ENCODE measurements around the gene MYH16. TPM values are rescaled to one million over a fixed set of nuclear protein-coding genes. Genes with fewer than 3 reads are reported as not detected.
"Not testable (repeated sequence)": the region's sequence is repeated elsewhere in the genome, so short reads cannot be mapped to it uniquely, and the experiment has no call there.

Gene MYH16
- total RNA-seq, 1 experiment from 2014 or later: not detected

DNA sequence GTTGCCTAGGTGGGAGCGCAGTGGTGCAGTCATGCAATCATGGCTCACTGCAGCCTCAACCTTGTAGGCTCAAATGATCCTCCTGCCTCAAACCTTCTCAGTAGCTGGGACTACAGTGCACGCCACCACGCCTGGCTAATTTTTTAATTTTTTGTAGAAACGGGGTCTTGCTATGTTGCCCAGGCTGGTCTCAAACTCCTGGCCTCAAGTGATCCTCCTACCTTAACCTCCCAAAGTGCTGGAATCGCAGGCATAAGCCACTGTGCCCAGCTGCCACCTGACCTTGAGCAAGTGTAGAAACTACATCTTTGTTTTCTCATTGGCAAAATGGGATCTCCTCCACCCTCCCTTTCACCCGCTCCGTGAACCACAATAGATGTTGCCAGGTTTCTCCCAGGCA lies 15.0 kb upstream of the MYH16 start:
- DNase-seq (ENCODE audit: low read depth): no peak

- DNase-seq (ENCODE audit: low read depth): no peak
Measured at GRCh38 chr7:99258501-99258900, 14.1 kb upstream of the MYH16 start.

- DNase-seq (ENCODE audit: low read depth): no peak
Measured at GRCh38 chr7:99260395-99260794, 12.2 kb upstream of the MYH16 start.

DNA sequence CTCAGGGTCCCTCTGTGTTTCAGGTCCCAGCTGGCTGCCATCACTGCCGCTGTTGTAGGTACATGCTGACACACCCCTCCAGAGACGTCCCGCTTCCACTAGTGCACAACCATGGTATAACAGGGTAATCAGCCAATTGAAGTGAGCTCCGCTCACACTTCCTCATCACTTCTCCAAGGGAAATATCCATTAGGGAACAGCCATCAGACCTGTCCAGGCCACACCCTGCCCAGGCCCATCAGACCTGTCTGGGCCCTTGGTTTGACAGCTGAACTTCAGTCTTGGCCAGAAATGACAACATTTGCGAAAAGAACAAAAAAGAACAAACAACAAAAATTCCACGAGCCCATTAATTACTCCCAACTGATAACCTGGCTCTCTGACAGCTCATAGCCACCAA lies 11.0 kb upstream of the MYH16 start:
- DNase-seq (ENCODE audit: low read depth): no peak

DNA sequence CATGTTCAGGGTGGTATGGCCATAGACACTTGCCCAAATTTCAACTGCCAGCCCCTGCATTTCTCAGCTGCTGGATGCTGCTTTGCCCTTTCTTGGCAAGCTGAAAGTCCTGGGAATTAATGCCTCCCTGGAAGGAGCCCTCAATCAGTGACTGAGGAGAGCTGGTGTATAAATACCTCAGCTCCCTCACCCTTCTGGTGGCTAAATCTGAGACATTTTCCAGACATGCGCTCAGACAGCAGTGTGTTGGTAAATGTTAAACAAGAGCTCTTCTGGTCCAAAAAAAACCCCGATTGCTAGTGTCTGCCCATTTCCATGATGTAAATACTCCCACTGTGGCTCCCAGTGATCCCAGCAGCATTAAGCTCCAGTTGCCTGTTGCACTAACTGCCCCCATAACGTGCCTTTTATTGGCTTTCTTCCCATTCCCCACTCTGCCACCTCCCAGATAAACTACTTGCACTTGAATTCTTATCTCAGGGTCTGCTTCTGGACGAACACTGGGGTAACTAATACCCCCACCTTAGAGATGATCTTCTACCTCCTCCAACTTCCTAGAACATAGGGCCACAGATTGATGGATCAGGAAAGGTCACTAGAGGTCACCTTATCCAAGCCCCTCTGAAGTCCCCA lies 6.7 kb upstream of the MYH16 start:
- no peak for DNase-seq (ENCODE audit: low read depth)

- peak; percentile 93 for DNase-seq (ENCODE audit: low read depth)
Measured at GRCh38 chr7:99267481-99267840, 5.2 kb upstream of the MYH16 start.

GRCh38 chr7:99267841-99268576 lies 4.6 kb upstream of the MYH16 start:
- peak; percentile 66 for DNase-seq (ENCODE audit: low read depth)

GRCh38 chr7:99268577-99268908 lies 4.1 kb upstream of the MYH16 start:
- DNase-seq (ENCODE audit: low read depth): no peak

- no peak for DNase-seq (ENCODE audit: low read depth)
Measured at GRCh38 chr7:99270702-99271101, 1.9 kb upstream of the MYH16 start.

- not testable (repeated sequence) for DNase-seq (ENCODE audit: low read depth)
Measured at GRCh38 chr7:99273561-99273960, 922 bp downstream of the MYH16 start.

- DNase-seq (ENCODE audit: low read depth): not testable (repeated sequence)
Measured at GRCh38 chr7:99274908-99275307, 2.3 kb downstream of the MYH16 start.

- no peak for DNase-seq (ENCODE audit: low read depth)
Measured at GRCh38 chr7:99275496-99275895, 2.9 kb downstream of the MYH16 start.

- DNase-seq (ENCODE audit: low read depth): no peak
Measured at GRCh38 chr7:99278180-99278579, 5.5 kb downstream of the MYH16 start.

DNA sequence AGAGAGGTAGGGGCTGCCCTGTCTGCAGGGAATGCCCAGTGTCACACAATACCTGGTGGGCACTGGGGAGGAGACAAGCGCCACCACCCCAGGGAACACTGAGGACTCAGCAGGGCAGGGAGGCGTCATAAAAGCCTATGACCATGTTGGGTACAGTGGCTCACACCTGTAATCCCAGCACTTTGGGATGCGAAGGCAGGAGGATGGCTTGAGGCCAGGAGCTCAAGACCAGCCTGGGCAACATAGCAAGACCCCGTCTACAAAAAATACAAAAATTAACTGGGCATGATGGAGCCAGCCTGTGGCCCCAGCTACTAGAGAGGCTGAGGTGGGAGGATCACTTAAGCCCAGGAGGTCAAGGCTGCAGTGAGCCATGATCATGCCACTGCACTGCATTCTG lies 11.5 kb downstream of the MYH16 start:
- not testable (repeated sequence) for DNase-seq (ENCODE audit: low read depth)

- no peak for DNase-seq (ENCODE audit: low read depth)
Measured at GRCh38 chr7:99287779-99288534, 15.3 kb downstream of the MYH16 start.

DNA sequence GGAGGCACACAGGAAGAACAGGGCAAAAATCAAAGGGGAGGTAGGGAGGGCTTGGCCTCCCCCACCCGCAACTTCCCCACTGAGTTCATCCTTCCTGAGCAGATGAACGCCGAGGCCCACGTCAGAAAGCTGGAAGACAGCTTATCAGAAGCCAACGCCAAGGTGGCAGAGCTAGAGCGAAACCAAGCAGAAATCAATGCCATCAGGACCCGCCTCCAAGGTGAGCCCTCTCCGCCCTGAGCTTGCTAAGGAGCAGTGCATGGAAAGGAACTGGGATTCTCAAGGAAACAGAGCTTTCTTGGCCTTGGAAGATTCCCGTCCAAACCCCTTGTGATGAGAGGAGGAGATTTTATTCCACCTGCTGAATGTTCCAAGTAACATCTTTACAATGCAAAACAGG lies 16.5 kb downstream of the MYH16 start:
- DNase-seq (ENCODE audit: low read depth): no peak

- DNase-seq (ENCODE audit: low read depth): not testable (repeated sequence)
Measured at GRCh38 chr7:99290148-99290547, 17.5 kb downstream of the MYH16 start.

DNA sequence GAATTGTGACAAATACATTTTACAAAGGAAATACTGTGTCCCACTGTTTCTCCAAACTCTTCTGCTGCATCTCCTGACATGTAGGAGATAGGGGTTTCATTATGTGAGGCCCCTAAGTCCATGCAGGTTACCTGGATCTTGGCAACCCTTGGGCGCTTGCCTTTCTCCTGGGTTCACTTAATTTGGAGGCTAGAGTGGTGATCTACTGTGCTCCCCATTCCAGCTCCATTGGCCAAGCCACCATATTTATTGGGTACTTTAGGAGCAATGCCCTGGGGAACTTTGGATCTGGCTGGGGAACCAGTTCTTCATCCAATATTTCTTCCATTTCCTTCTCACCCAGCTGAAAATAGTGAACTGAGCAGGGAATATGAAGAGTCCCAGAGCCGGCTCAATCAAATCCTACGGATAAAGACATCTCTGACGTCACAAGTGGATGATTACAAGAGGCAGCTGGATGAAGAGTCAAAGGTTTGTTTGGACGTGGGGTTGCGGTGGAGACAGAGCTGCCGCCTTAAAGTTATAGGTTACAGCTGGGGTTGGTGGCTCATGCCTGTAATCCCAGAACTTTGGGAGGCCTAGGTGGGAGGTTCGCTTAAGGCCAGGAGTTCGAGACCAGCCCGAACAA lies 18.5 kb downstream of the MYH16 start:
- DNase-seq (ENCODE audit: low read depth): no peak

- no peak for DNase-seq (ENCODE audit: low read depth)
Measured at GRCh38 chr7:99292127-99292526, 19.5 kb downstream of the MYH16 start.

DNA sequence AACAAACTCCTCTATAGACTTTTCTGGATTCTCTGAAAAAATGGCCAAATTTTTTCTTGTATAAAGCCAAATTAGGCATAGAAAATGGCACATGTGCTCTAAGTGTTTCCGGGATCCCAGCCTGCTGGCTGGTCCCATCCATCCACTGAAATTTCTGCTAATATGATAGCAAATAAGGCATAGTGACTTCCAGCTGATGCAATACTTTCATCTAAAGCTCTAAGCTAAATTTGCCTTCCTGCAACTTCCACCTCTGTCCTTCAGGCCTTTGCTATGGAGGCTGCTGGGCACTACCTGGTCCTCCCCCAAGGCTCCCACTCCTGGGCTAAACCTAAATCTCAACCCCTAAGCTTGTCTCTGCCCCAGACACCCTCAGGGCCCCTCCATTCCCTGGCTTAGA lies 20.5 kb downstream of the MYH16 start:
- no peak for DNase-seq (ENCODE audit: low read depth)

- DNase-seq (ENCODE audit: low read depth): no peak
Measured at GRCh38 chr7:99293650-99294049, 21.0 kb downstream of the MYH16 start.

GRCh38 chr7:99296471-99296870 lies 23.8 kb downstream of the MYH16 start:
- no peak for DNase-seq (ENCODE audit: low read depth)

Data from LHCN-M2 (cell line).